ENCODE results near the gene MED12L. TPM values are rescaled to one million over a fixed set of nuclear protein-coding genes. Genes with fewer than 3 reads are reported as not detected.

The MED12L gene
- total and polyA plus RNA-seq, 8 donors, result 0.08 to 0.88 (median 0.45) TPM

DNA sequence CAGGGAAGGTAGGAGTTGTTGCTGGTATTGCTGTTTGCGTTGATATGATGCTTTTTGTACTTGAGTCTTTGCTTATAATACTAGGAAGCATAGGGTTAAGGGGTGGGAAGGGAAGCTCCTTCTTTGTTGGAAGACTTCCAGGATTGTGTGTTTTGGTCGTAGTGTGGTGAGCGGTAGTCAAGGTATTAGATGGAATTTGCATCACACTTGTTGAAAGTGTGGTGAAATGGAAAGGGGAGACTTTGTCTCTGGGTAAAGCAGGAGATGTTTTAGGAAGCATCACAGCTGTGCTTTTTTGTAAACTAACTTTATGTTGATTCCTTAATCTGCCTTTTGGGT is 360.5 kb downstream of the MED12L start:
- FAIRE-seq, result no peak

DNA sequence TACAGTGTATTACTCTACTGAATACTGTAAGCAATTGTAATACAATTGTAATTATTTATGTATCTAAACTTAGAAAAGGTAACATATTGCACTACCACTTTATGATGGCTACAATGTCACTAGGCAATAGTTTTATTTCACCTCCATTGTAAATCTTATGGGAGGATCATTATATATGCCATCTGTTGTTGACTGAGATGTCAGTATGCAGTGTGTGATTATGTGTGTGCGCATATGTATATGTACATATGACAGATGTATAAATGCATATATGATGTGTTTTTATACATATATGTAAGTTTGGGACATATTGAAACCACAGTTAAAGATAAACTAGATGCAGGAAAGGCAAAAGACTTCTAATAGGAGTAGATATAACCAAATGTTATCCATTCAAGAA is 366.9 kb downstream of the MED12L start:
- DNase-seq, result no peak
- no peak for FAIRE-seq
- TF ChIP-seq, protein P1, sequence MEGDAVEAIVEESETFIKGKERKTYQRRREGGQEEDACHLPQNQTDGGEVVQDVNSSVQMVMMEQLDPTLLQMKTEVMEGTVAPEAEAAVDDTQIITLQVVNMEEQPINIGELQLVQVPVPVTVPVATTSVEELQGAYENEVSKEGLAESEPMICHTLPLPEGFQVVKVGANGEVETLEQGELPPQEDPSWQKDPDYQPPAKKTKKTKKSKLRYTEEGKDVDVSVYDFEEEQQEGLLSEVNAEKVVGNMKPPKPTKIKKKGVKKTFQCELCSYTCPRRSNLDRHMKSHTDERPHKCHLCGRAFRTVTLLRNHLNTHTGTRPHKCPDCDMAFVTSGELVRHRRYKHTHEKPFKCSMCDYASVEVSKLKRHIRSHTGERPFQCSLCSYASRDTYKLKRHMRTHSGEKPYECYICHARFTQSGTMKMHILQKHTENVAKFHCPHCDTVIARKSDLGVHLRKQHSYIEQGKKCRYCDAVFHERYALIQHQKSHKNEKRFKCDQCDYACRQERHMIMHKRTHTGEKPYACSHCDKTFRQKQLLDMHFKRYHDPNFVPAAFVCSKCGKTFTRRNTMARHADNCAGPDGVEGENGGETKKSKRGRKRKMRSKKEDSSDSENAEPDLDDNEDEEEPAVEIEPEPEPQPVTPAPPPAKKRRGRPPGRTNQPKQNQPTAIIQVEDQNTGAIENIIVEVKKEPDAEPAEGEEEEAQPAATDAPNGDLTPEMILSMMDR (IDR thresholded peaks at IDR 0.05), result no peak
- H3K4me3 ChIP-seq, result no peak overlapping the region
- no peaks in the 10 kb centered on the region for H3K9me3 ChIP-seq
- no peak for ATAC-seq
- no peaks in the 10 kb centered on the region for H3K27me3 ChIP-seq
- WGBS, 2 donors, result 2 to 49% methylated on average over 1 of the region's 1 CpG
- H3K36me3 ChIP-seq, result no peaks in the 10 kb centered on the region
- intact Hi-C loops (cut with DNase I), result no loop called here
- no peak overlapping the region for H3K27ac ChIP-seq
- no peaks in the 10 kb centered on the region for H3K4me1 ChIP-seq

More for the DNA sequence above, 360.5 kb downstream of the MED12L start:
- no peak overlapping the region for H3K27ac ChIP-seq
- TF ChIP-seq, protein P1 (IDR thresholded peaks at IDR 0.05), result no peak
- H3K9me3 ChIP-seq, result no peaks in the 10 kb centered on the region
- no peaks in the 10 kb centered on the region for H3K27me3 ChIP-seq
- no peaks in the 10 kb centered on the region for H3K4me1 ChIP-seq
- WGBS, 2 donors, result 63 to 65% methylated on average over 3 of the region's 3 CpGs
- H3K36me3 ChIP-seq, result no peaks in the 10 kb centered on the region
- no peak for DNase-seq
- no peak for ATAC-seq
- intact Hi-C loops (cut with DNase I), result loop anchor here in 1 of 3 donors (5.0 kb wide), 1 partner anchor 386 kb away; no protein-coding TSS in a partner anchor
- no peak overlapping the region for H3K4me3 ChIP-seq

DNA sequence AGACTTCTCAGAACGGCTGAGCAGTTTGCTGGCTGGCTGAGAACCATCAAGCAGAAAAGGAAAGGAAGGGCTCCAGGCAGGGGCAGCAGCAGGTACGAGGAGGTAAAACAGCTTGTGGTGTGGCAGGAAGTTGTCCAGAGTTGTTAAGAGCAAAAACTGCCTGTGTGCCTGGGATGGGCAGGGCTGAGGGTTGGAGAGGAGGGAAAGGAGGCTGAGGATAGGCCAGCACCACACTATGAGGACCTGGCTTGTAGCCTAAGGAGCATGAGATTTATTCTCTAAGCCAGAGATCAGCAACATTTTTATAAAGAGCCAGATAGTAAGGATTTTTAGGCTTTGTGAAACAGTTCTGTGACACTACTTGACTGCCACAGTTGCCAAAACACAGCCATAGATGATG is 367.4 kb downstream of the MED12L start:
- Histone ChIP-seq H3K27ac (no peak overlapping the region), H3K9me3 (no peaks in the 10 kb centered on the region), H3K27me3 (no peaks in the 10 kb centered on the region), H3K4me3 (no peak overlapping the region), H3K4me1 (no peaks in the 10 kb centered on the region), H3K36me3 (no peaks in the 10 kb centered on the region)
- ATAC-seq (no peak), DNase-seq (no peak), FAIRE-seq (no peak)
- 52 to 70% methylated on average over 2 of the region's 2 CpGs for WGBS, 2 donors
- TF ChIP-seq, protein P1 (IDR thresholded peaks at IDR 0.05), result no peak
- intact Hi-C loops (cut with DNase I), result no loop called here

DNA sequence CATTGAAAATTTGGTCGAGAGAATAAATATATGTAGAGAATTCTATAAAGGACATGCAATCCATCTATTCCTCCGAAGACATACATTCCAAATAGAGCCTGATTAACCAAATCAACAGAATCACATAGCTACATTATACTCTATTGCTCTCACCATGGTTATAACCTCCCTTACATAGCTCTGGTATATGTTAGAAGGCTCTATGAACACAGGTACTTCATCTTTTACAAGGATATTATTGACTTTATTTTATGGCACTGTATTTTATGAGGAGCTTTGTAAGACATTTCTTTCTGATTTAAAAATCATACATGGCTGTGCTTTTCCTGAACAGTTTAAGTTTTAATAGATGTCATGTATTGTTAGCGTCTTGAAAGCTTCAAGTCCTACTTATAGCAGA is 370.6 kb downstream of the MED12L start:
- Histone ChIP-seq H3K4me3 (no peak overlapping the region), H3K36me3 (no peaks in the 10 kb centered on the region), H3K27me3 (no peaks in the 10 kb centered on the region), H3K27ac (no peak overlapping the region), H3K4me1 (peaks cover 0 to 5% (median 0%) of the 10 kb centered on the region in 3 donors), H3K9me3 (no peaks in the 10 kb centered on the region)
- no peak for FAIRE-seq
- no peak for ATAC-seq
- no peak for DNase-seq
- WGBS, 2 donors, result 82 to 90% methylated on average over 3 of the region's 3 CpGs
- TF ChIP-seq, protein P1 (IDR thresholded peaks at IDR 0.05), result no peak
- intact Hi-C loops (cut with DNase I), result no loop called here

DNA sequence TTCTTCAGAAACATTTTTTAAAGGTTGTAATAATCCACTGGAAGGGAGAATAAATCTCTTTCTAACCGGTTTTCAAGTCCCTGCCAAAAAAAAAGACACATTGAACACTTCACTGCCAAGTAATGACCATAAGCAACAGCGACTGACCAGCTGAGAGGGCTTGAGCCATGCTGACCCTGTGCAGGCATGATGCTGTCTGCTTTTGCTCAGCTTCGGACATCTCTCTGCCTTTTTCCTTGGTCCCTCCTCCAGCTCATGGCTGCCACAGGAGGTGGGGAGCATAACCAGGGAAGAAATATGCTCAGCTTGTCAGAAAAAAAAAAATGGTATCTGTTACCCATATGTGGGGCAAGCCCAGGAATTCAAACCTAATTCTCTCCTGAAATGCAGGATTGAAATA is 373.9 kb downstream of the MED12L start:
- H3K27me3 ChIP-seq, result no peaks in the 10 kb centered on the region
- no peak for FAIRE-seq
- H3K27ac ChIP-seq, result no peak overlapping the region
- H3K4me1 ChIP-seq, result peaks cover 0 to 5% (median 0%) of the 10 kb centered on the region in 3 donors
- ATAC-seq, result no peak
- no peak for DNase-seq
- H3K36me3 ChIP-seq, result no peaks in the 10 kb centered on the region
- H3K4me3 ChIP-seq, result no peak overlapping the region
- WGBS, 2 donors, result 42 to 43% methylated on average over 3 of the region's 3 CpGs
- no peaks in the 10 kb centered on the region for H3K9me3 ChIP-seq
- TF ChIP-seq, protein P1 (IDR thresholded peaks at IDR 0.05), result no peak
- intact Hi-C loops (cut with DNase I), result no loop called here
